HG03025 (cell line): ENCODE data around the gene RPS6KA5.
A peak's percentile ranks its signal among the peaks of the same experiment; 100 is the strongest.
"Not testable (repeated sequence)": the region's sequence is repeated elsewhere in the genome, so short reads cannot be mapped to it uniquely, and the experiment has no call there.

Source experiments
- ATAC-seq: cut with Tn5 transposase; IDR thresholded peaks from one replicate; pipeline ENCODE4 v1.9.1; 2021; ENCODE audit warnings: mild to moderate bottlenecking, moderate library complexity; ENCODE audit not compliant: unreplicated experiment, low FRiP score

The RPS6KA5 gene

GRCh38 chr14:90840667-90841066 lies 219.8 kb downstream of the RPS6KA5 start:
- ATAC-seq: not testable (repeated sequence)

- ATAC-seq: no peak
These were observed 220.6 kb downstream of the RPS6KA5 start for GRCh38 chr14:90839889-90840266.

- ATAC-seq: no peak
These were observed 221.2 kb downstream of the RPS6KA5 start for GRCh38 chr14:90839024-90839888.

- ATAC-seq: not testable (repeated sequence)
These were observed 221.9 kb downstream of the RPS6KA5 start for GRCh38 chr14:90838531-90838930.

GRCh38 chr14:90837355-90837754 lies 223.1 kb downstream of the RPS6KA5 start:
- no peak for ATAC-seq

- no peak for ATAC-seq
These were observed 223.8 kb downstream of the RPS6KA5 start for GRCh38 chr14:90836692-90837063.

GRCh38 chr14:90831821-90832220 lies 228.6 kb downstream of the RPS6KA5 start:
- ATAC-seq: no peak

GRCh38 chr14:90830931-90831701 lies 229.3 kb downstream of the RPS6KA5 start:
- ATAC-seq: no peak

GRCh38 chr14:90829677-90830076 lies 230.8 kb downstream of the RPS6KA5 start:
- ATAC-seq: no peak

GRCh38 chr14:90828642-90829487 lies 231.6 kb downstream of the RPS6KA5 start:
- no peak for ATAC-seq

GRCh38 chr14:90827919-90828610 lies 232.4 kb downstream of the RPS6KA5 start:
- ATAC-seq: peak; percentile 93

GRCh38 chr14:90823542-90823941 lies 236.9 kb downstream of the RPS6KA5 start:
- not testable (repeated sequence) for ATAC-seq

GRCh38 chr14:90820958-90821357 lies 239.5 kb downstream of the RPS6KA5 start:
- ATAC-seq: no peak

- ATAC-seq: no peak
These were observed 240.6 kb downstream of the RPS6KA5 start for GRCh38 chr14:90819734-90820393.

GRCh38 chr14:90818715-90819114 lies 241.7 kb downstream of the RPS6KA5 start:
- ATAC-seq: no peak

GRCh38 chr14:90816681-90817436 lies 243.6 kb downstream of the RPS6KA5 start:
- no peak for ATAC-seq

GRCh38 chr14:90815822-90816662 lies 244.4 kb downstream of the RPS6KA5 start, which contains the start of gene TTC7B:
Gene TTC7B, minus strand, starts transcription at chr14:90816430. Its CDS starts 135 bp downstream, at chr14:90816295.
- ATAC-seq: no peak

- ATAC-seq: no peak
These were observed 244.9 kb downstream of the RPS6KA5 start for GRCh38 chr14:90815572-90815821.
